Measurements from ENCODE around the gene FAM174A. TPM values are rescaled to one million over a fixed set of nuclear protein-coding genes. Genes with fewer than 3 reads are reported as not detected.

Gene FAM174A
- total and polyA plus RNA-seq, 4 donors, result 21.3 to 60.1 (median 41.3) TPM

- no peak for DNase-seq
- no peaks in the 10 kb centered on the region for H3K4me1 ChIP-seq (ENCODE audit: control insufficient read depth in 5 of 5, insufficient read depth in 5 of 5, low read length in 5 of 5)
- no peaks in the 10 kb centered on the region for H3K9me3 ChIP-seq (ENCODE audit: control insufficient read depth in 4 of 4, insufficient read depth in 3 of 4, low read length in 3 of 4)
- no peak for ATAC-seq (ENCODE audit: insufficient read depth, low FRiP score)
- H3K9ac ChIP-seq (ENCODE audit: insufficient read depth in 1 of 2, low read length in 2 of 2), result no peak overlapping the region
- H3K36me3 ChIP-seq (ENCODE audit: control insufficient read depth in 4 of 4, insufficient read depth in 4 of 4, low read length in 4 of 4), result peaks cover 4 to 9% (median 8%) of the 10 kb centered on the region in 4 donors
- TF ChIP-seq, protein P1, sequence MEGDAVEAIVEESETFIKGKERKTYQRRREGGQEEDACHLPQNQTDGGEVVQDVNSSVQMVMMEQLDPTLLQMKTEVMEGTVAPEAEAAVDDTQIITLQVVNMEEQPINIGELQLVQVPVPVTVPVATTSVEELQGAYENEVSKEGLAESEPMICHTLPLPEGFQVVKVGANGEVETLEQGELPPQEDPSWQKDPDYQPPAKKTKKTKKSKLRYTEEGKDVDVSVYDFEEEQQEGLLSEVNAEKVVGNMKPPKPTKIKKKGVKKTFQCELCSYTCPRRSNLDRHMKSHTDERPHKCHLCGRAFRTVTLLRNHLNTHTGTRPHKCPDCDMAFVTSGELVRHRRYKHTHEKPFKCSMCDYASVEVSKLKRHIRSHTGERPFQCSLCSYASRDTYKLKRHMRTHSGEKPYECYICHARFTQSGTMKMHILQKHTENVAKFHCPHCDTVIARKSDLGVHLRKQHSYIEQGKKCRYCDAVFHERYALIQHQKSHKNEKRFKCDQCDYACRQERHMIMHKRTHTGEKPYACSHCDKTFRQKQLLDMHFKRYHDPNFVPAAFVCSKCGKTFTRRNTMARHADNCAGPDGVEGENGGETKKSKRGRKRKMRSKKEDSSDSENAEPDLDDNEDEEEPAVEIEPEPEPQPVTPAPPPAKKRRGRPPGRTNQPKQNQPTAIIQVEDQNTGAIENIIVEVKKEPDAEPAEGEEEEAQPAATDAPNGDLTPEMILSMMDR (IDR thresholded peaks at IDR 0.05; ENCODE audit: control extremely low read depth, extremely low read depth), result no peak
- no peak overlapping the region for H3K27ac ChIP-seq (ENCODE audit: low read depth in 1 of 2, low read length in 1 of 2)
- no peaks in the 10 kb centered on the region for H3K27me3 ChIP-seq (ENCODE audit: control insufficient read depth in 3 of 3, insufficient read depth in 3 of 3, low read length in 2 of 3)
- H3K4me3 ChIP-seq, result no peak overlapping the region
Measured at GRCh38 chr5:100562821-100563220, 27.6 kb downstream of the FAM174A start.

GRCh38 chr5:100566382-100567141, 31.4 kb downstream of the FAM174A start:
- no peak overlapping the region for H3K4me3 ChIP-seq
- H3K4me1 ChIP-seq (ENCODE audit: control insufficient read depth in 5 of 5, insufficient read depth in 5 of 5, low read length in 5 of 5), result no peaks in the 10 kb centered on the region
- H3K9ac ChIP-seq (ENCODE audit: insufficient read depth in 1 of 2, low read length in 2 of 2), result no peak overlapping the region
- no peaks in the 10 kb centered on the region for H3K27me3 ChIP-seq (ENCODE audit: control insufficient read depth in 3 of 3, insufficient read depth in 3 of 3, low read length in 2 of 3)
- H3K27ac ChIP-seq (ENCODE audit: low read depth in 1 of 2, low read length in 1 of 2), result no peak overlapping the region
- no peaks in the 10 kb centered on the region for H3K9me3 ChIP-seq (ENCODE audit: control insufficient read depth in 4 of 4, insufficient read depth in 3 of 4, low read length in 3 of 4)
- TF ChIP-seq, protein P1 (IDR thresholded peaks at IDR 0.05; ENCODE audit: control extremely low read depth, extremely low read depth), result no peak
- ATAC-seq (ENCODE audit: insufficient read depth, low FRiP score) (no peak), DNase-seq (no peak)
- peaks cover 4 to 10% (median 9%) of the 10 kb centered on the region in 4 donors for H3K36me3 ChIP-seq (ENCODE audit: control insufficient read depth in 4 of 4, insufficient read depth in 4 of 4, low read length in 4 of 4)
- 89 to 97% methylated on average over 4 of the region's 4 CpGs for WGBS, 2 donors

- TF ChIP-seq, protein P1 (IDR thresholded peaks at IDR 0.05; ENCODE audit: control extremely low read depth, extremely low read depth), result no peak
- H3K9ac ChIP-seq (ENCODE audit: insufficient read depth in 1 of 2, low read length in 2 of 2), result no peak overlapping the region
- H3K27me3 ChIP-seq (ENCODE audit: control insufficient read depth in 3 of 3, insufficient read depth in 3 of 3, low read length in 2 of 3), result no peaks in the 10 kb centered on the region
- H3K9me3 ChIP-seq (ENCODE audit: control insufficient read depth in 4 of 4, insufficient read depth in 3 of 4, low read length in 3 of 4), result no peaks in the 10 kb centered on the region
- WGBS, 2 donors, result 73 to 80% methylated on average over 2 of the region's 2 CpGs
- no peak overlapping the region for H3K27ac ChIP-seq (ENCODE audit: low read depth in 1 of 2, low read length in 1 of 2)
- H3K36me3 ChIP-seq (ENCODE audit: control insufficient read depth in 4 of 4, insufficient read depth in 4 of 4, low read length in 4 of 4), result peaks cover 0 to 2% (median 0%) of the 10 kb centered on the region in 4 donors
- H3K4me3 ChIP-seq, result no peak overlapping the region
- DNase-seq, result no peak
- no peak for ATAC-seq (ENCODE audit: insufficient read depth, low FRiP score)
- H3K4me1 ChIP-seq (ENCODE audit: control insufficient read depth in 5 of 5, insufficient read depth in 5 of 5, low read length in 5 of 5), result peaks cover 0 to 5% (median 0%) of the 10 kb centered on the region in 5 donors
Measured at GRCh38 chr5:100574716-100575115, 39.5 kb downstream of the FAM174A start.

Measured in lung (tissue), 12 donors.